A673 (cell line): ENCODE measurements around the gene HAT1.

Source experiments
- CTCF ChIP-seq: fragments of 300-800, 200-600 bp; sonication (generic); conservative IDR thresholded peaks from 2 replicates; pipeline ENCODE4 v1.5.1; 2017; ENCODE audit warnings: low read depth, mild to moderate bottlenecking, antibody characterized with exemption, low read length, moderate library complexity, mixed read lengths
- EZH2 ChIP-seq: fragments of 200-600 bp; sonication (generic); IDR thresholded peaks from 2 replicates; pipeline ENCODE4 v1.6.1; 2017; ENCODE audit warnings: borderline replicate concordance, low read depth, mild to moderate bottlenecking, mixed read lengths, antibody characterized with exemption, low read length; ENCODE audit not compliant: poor library complexity, severe bottlenecking

- TF ChIP-seq CTCF (no peak), EZH2 (no peak)
Measured at GRCh38 chr2:171874963-171875362, 47.3 kb upstream of the HAT1 start.
